ENCODE results near the gene PCDH9. TPM values are rescaled to one million over a fixed set of nuclear protein-coding genes. Genes with fewer than 3 reads are reported as not detected.

Gene PCDH9
- total RNA-seq, 4 donors from 2014 or later: 5.7 to 12.9 (median 6.8) TPM

- no peak for TF ChIP-seq CTCF (IDR thresholded peaks at IDR 0.05)
- DNase-seq (ENCODE audit: low spot score) (no peak), ATAC-seq (ENCODE audit: low FRiP score) (no peak)
These were observed 422.9 kb downstream of the PCDH9 start for GRCh38 chr13:66807251-66807650.

- no peak for TF ChIP-seq CTCF (IDR thresholded peaks at IDR 0.05)
- no peak for ATAC-seq (ENCODE audit: low FRiP score)
- no peak for DNase-seq (ENCODE audit: low spot score)
These were observed 424.5 kb downstream of the PCDH9 start for GRCh38 chr13:66805657-66806056.

- TF ChIP-seq CTCF (IDR thresholded peaks at IDR 0.05): no peak
- ATAC-seq (ENCODE audit: low FRiP score) (no peak), DNase-seq (ENCODE audit: low spot score) (no peak)
These were observed 426.2 kb downstream of the PCDH9 start for GRCh38 chr13:66803808-66804456.

- ATAC-seq (ENCODE audit: low FRiP score): no peak
- no peak for TF ChIP-seq CTCF (IDR thresholded peaks at IDR 0.05)
- no peak for DNase-seq (ENCODE audit: low spot score)
These were observed 426.9 kb downstream of the PCDH9 start for GRCh38 chr13:66803013-66803807.

GRCh38 chr13:66795636-66796035 is 434.5 kb downstream of the PCDH9 start:
- no peak for TF ChIP-seq CTCF (IDR thresholded peaks at IDR 0.05)
- no peak for DNase-seq (ENCODE audit: low spot score)
- ATAC-seq (ENCODE audit: low FRiP score): no peak

- ATAC-seq (ENCODE audit: low FRiP score): no peak
- TF ChIP-seq CTCF (IDR thresholded peaks at IDR 0.05): no peak
- DNase-seq (ENCODE audit: low spot score): no peak
These were observed 435.6 kb downstream of the PCDH9 start for GRCh38 chr13:66794340-66795031.

Measured in omental fat pad (tissue), 4 donors.